ENCODE measurements around the gene ANG.
A peak's percentile ranks its signal among the peaks of the same experiment; 100 is the strongest.
"Not testable (repeated sequence)": the region's sequence is repeated elsewhere in the genome, so short reads cannot be mapped to it uniquely, and the experiment has no call there.

The ANG gene

DNA sequence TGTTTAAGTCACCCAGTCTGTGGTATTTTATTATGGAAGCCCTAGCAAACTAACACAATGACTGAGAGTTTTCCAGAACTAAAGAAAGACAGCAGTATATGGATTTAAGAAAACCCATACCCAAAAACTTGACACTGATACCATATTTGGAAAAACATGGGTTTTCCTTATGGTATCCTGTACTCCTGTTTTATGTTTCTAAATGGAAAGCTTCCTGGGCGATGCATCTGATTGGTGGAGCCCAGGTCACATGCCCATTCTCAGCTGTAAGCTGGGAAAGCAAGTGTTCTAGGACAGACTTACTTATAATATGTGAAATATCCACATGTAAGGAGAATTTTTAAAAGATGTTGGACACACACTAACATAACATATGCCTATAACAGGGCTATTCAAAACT, 8.7 kb upstream of the ANG start:
- no peak for DNase-seq

DNA sequence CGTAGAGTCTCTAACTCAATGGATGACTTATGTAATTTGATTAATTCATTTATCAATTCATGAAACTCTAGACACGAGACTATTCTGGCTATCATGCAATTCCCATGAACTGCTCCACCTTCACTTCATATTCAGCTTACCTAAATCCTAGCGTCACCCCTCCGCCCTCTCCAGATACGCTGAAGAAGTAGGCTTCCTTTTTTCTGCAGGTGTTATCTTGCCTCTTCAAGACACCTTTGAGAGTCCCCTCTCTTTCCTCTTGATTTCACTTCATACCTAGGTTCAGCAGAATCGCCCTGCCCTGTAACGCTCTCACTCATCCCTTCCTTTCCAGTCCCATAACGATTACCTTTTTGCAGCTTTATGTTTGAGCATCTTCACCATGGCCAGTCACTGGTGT, 8.2 kb upstream of the ANG start:
- DNase-seq = no peak

DNA sequence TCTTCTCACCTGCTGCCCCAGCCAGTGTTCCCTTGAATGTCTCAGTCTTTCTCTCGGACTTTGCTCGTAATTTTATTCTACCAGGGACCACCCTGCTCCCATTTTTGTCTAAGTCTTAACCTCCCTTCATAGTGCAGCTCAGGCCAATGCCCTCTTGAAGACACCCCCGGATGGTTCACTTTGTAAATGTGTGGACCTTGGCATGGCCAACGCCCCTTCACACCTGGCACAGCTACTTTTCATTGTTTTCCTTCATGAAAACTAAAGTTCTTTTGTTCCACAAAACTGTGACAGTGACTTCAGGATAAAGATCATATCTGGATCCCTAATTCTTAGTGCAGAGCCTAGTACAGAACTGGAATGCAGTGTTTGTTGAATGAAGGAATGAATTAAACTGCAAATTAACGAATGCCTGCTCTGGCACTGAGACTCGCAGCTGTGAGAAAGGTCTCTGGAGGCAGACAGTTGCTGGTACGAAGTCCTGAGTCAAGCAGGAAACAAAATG, 7.7 kb upstream of the ANG start:
- DNase-seq = no peak

DNA sequence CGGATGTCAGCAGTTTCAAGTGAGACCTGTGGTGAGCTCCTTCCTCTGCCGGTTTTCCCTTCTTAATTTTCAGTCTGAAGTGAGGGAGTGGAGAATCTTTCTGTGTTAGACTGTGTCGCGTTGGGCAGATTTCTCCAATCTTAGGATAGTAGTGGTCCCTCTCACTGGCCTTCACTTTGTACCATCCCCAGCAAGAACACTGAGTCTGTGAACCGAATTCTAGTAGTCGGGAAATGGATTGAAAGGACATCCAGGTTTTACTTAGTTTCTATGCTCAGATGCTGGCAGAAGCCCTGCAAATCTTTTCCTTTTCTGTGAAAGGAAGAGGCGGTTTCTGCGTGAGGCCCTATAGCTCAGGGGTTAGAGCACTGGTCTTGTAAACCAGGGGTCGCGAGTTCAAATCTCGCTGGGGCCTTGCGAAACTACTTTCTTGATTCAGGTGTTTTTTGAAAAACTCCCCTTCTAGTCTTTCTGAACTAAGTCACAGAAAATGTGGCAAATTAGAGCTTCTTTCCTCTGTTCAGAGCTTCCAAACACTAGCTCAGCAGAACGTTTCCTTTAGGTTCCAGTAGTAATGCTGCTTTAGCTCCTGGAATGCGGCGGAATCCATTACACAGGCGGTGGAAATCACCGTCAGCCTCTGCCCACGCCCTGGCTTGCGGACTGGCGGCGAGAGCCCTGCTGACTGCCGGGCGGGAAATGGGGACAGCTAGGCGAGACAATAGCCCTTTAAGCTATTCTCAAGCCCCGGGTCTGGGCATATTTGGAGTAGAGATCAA, 7.0 kb upstream of the ANG start:
- no peak for DNase-seq

DNA sequence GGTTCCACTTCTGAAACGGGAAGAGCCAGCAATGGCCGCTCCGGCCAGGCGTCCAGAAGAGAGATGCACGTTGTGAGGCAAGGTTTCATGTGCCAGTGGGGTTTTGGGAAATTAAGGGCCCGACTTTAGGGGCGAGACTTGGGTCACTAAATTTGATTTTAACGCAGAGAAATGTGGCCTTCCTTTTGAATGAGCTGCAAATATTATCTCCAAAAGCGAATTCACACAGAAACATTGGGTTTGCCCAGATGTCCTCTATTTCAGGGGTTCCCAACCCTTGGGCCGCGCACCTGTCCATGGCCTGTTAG, 6.5 kb upstream of the ANG start:
- DNase-seq = no peak

DNA sequence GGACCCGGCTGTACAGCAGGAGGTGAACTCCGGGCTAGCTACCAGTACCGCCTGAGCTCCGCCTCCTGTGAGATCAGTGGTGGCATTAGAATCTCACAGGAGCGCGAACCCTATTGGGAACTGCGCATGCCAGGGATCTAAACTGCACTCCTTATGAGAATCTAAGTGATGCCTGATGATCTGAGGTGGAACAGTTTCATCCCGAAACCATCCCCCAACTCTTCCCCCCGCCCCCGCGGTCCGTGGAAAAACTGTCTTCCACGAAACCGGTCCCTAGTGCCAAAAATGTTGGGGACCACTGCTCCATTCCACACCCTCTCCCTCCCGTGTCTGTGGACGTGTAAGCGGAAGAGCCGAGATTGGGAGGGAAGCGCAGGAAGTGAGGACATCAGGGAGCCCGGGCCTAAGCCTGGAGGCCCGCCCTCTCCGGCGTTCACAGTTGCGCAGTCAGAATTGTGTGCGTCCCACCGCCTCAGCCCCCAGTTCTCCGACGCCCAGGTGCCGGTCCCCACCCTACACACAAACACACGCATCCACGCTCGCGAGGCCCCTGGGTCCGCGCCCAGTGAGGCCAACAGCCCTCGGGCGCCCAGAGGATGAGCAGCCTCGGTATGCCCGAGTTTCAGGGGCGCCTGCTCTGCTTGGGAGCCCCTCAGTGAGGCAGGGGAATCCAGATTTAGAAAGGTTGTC, 6.0 kb upstream of the ANG start:
- peak; percentile 51 for DNase-seq

DNA sequence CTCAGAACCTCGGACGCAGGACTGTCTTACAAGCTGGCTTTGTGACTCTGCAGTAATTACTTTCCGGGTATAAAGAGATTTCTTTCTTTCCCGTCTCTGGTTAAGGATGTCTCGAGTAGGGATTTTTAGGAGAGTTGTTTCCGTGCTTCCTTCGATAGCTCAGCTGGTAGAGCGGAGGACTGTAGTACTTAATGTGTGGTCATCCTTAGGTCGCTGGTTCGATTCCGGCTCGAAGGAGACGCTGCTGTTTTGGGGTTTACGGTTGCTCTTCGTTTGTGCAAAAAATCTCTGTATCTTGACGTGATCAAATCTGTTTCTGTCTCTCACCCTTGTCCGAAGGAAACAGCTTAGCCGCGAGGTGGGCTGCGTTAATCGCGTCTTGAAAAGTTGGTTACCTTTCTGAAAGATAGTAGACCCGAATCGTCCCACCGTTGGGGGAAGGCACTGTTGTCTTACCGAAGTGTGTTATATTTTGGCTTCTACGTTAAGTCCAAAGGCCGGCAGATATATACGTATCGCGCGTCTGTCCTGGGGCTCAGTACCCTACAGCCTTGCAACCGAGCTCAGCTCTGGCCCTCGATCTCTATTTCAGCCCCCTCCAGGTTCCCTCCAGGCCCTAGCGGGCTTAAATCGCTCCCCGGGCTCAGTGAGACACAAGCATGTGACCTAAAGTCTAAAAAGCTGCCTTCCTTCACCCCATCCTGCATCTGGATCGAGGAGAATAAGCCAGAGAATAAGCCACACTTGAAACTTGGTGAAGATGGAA, 5.3 kb upstream of the ANG start:
- DNase-seq = peak; percentile 35

DNA sequence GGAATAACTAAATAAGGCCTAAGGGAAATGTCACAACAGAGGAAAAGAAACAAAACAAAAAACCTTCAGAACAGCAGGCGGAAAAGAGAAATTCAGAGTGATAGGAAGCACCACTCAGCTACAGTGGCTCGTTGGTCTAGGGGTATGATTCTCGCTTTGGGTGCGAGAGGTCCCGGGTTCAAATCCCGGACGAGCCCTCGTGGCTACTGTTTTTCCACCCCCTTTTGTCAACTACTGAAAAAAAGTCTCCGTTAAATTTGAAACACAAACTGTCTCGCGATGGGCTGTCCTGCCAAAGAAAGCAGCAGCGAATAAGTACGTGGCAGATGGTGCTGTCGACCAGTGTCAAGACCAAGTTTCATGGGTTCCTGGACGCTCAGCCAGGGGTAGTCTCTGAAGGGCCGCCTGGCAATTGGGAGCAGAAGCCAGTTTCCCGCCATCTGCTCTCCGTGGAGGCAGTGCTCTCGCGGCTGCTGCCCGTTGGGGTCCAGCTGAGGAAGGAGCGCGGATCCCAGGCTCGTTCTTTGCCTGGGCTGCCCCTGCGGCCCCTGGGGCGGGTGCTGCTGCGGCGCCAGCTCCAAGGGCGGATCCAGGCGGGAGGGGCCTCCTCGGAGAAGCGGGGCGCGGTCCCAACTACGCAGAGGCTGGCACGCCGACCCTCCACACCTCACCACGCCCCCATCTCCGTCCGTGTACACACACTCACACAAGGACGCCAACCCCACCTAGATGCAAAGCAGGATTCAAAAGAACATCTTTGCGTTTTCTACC, 4.5 kb upstream of the ANG start, which contains the start of gene RNASE4:
Gene RNASE4 (plus strand): TSS at position 670 of the 771 bp plus-strand sequence. CDS start 14,812 bp downstream, outside the sequence.
- no peak for DNase-seq

DNA sequence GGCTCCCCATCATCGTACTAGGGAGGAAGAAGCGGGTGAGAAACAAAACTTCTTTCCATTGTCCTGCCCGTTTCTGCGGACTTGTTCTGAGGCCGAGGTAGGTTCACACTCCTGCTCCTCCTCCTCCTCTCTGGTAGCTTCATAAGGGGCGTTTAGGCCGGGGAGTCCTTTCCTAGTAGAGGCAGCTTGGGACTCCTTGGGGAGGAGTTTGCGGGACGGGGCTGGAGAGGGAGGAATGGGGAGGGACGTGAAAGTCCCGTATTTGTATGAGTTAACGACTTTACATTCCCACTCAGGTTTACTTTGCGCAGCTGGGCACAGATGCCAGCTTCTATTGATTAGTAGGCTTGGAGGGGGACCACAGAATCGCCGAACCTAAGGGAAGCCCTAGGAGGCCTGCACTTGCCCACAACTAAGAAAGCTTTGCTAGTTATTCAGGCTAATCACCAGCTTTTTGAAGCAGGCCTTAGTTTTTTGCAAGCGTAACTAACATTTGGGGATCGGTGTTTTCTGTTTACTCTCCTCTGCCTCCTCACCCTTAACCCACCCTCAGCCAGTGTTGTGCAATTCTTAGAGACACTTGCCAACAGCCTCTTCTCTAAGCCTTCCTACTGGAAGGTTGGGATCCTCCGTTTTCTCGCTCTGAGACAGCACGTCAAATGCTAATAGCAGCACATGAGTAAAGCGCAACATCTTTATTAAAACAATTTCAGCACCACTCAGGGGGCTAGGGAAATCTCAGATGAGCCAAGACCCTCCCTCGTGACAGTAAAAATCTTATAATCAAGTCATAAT, 3.7 kb upstream of the ANG start:
- no peak for DNase-seq

DNA sequence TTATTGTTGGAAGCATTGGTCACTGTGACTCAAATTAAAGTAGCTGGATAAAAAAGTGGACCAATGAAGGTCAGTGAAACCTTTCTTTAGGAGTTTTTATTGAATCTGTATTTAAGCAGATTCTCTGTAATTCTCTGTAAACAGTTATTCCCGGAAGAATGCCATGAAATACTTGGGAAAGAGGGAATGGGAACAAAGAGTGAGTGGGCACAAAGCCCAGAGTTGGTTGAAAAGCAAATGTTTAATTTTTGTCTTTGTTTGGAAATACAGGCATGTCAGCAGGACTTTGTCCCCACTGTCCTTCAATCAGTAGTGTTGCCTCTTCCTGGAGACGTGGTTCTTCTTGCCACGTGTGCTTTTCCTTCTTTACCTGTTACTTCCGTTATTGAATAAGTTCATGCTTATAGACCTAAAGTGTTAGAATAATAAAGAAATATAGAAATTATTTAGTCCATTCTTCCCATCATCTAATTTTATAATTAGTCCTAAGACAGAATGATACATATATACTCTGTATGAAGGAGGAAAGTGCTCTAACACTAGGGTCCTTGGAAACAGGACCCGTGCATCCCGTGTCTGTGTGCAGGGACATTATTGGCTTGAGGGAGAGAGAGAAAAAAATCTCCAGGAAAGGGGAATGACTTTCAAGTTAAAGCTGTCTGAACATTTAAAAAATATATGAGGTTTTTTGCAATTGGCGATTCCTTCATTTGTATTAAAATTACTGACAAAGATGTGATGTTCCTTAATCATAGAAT, 2.0 kb upstream of the ANG start:
- DNase-seq = no peak

DNA sequence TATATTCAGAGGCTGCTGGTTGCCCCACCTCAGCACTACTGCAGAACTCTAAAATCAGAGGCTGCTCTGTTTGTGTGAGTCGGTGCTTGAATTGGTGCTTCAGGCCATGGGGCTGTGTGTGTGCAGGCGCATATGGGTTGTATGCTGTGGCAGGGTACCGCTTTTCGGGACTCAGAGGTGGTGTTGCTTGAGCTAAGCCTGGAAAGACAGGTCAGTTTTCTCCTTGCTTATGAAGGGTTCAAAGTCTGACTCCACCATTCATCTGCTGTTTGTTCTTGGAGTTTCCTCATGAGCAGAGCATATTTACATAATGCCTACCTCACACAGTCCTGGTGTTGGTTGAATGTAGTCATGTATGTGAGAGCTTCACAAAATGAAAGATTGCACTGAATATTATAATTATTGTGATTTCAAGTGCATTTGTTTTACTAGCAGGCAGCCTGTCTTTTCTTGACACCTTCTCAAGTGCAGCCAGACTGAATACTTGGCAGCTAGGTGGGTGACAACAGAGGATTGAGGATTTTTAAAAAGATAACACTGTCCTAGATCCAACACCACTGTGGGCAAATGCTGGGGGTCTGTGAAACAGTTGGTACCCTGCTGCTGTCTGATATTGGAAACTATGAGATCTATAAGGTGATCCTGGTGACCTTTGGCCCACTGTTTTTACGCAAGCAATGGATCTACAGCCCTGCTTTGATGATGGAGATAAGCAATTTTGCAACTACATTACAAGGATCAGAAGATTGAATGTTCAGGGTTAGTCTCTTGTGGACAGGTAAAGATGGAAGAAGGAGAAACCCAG, 1.0 kb upstream of the ANG start:
- no peak for DNase-seq

DNA sequence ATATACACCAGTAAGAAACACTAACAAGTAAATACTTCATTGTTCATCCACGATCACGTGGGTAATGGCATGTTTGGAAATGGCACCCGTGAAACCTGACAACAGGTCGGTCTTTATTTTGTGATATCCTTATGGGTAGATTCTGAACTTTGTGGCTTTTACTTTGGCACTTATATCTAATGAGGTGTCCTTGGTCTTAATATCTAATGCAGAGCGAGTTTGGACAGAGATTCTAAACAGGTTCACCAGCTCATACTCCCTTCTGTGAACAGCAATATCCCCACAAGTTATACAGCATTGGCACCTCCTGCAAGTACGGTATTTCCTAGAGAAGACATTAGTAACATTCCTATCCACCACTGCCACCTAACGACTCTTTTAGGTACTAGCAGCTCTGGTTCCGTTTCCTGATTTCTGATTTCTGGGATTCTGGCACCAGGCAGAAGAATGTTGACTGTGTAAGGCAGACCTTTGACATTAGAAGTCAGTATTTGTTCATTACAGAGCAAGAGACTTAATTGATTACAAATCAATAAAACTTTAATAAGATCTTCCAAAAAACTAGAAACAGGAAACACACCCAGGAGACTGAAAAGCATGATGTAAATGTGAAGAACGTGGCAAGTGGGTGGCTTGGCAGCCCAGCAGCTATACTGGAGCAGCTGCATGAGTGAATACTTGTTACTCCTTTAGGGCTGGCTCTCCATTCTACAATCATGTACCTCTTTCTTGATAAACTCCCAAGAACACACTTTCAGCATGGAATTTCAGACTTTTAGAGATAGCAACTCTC, 2.5 kb downstream of the ANG start:
- peak; percentile 38 for DNase-seq

DNA sequence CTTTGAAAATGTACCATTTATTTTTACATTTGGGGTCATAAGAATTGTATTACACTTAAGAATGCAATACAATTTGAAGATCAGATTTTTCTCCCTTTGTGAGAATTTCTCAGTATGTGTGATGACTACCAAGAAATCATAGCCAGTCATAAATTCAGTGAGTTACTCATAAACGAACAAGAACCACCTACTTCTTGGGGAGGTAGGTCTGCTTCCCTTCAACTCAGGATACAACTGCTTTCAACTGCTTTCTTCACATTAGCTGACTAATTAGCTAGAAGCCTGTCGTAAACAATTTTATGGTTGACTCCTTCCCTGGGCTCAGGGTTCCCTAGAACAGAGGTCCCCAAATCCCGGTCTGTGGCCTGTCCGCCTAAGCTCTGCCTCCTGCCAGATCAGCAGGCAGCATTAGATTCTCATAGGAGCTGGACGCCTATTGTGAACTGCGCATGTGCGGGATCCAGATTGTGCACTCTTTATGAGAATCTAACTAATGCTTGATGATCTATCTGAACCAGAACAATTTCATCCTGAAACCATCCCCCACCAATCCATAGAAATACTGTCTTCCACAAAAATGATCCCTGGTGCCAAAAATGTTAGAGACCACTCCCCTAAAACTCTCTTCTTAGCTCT, 3.7 kb downstream of the ANG start:
- DNase-seq = no peak

DNA sequence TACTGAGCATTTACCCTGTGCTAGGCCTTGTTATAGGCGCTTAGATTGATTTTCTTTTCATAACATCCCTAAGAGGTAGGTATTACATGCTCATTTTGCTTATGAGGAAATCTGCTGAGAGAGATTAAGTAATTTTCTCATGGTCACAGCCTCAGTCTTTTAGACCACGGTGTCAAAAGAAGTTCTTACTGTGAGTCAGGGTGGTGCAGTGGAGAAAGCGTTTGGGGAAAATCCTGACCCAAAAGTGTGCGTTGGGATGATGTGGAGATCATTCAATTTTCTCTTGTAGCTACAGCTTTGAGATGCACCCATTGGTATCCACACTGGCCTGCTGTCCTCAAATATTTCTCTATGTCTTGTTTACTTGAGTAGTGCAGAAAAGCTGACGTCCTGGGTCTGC, 8.2 kb downstream of the ANG start:
- DNase-seq = no peak

DNA sequence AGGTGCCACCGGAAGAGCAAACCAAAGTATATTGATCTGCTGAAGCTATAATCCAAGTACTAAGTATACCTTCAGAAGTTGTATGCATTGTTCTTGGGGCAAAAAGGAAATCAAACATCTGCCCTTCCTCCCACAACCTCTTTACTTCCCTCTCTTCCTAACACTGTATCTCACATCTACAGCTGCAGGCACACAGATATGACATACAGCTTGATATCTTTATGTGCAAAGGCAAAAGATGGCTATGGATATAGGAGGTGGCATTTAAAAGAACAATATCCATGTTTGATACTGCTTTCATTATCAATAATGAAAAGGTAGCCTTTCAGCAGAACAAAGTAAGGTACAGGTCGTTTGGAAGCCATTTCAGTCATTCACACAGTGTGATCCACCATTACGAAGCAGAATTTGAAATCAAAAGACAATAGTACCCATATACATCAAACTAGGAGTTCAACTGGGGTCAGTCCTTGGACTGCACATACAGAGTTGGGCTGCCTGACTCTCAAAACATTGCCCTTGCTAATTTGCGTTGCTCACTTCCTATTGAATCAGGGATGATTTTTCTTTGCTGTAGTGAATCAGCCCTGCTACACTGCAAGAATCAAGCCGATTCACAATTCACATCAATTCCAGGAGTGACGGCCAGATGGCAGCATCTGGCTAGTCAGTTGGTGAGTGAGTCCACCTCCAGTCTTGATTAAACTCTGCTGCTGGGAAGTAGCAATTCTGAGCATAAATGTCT, 8.9 kb downstream of the ANG start:
- peak; percentile 19 for DNase-seq

DNA sequence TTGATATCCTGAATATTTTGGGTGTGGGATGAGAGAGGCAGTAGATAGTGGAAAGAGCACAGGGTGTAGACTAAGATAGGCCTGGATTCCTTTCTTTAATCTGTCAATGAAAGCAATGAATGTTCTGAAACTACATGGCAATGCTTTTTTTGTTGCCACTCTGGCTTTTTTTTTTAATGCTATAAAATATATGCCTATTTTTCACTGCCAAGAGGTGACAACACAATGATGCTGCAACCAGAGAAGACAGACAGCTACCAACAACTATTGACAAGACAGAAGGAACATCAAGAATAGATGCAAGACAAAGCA, 9.4 kb downstream of the ANG start:
- no peak for DNase-seq

DNA sequence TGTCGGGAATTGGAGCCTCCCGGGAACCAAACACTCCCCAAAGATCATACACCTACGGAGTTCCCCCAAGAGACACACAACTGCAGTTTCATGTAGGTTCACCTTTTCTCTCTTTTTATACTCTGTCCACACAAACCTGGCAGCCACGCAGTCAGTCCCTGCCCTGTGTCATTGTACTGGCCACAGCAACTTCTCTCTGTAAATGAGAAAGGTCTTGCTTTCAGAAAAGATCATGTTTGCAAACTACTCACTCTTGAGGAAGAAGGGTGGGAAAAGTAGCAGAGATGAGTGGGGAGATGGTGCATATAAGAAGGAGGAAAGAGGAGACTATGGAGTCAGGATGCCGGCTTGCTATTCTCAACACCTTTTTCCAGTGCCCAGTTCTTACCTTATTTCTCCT, 10.4 kb downstream of the ANG start:
- DNase-seq = no peak

DNA sequence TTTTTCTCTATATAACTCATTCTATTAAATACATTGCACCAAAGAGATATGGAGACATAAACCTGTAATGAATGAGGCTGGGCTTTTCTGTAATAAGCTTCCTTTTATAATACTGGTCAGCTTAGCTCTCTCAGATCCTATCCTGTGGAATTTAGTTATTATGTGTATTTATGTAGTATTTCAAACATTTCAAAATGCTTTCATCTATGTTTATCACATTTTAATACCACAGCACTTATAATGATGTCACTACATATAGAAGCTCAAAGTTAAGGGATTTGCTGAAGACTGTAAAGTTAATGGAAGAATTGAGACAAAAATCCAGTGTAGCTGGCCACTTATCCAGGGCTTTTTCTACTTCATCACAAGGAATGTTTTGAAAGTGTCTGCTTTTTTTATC, 11.4 kb downstream of the ANG start:
- DNase-seq = no peak

DNA sequence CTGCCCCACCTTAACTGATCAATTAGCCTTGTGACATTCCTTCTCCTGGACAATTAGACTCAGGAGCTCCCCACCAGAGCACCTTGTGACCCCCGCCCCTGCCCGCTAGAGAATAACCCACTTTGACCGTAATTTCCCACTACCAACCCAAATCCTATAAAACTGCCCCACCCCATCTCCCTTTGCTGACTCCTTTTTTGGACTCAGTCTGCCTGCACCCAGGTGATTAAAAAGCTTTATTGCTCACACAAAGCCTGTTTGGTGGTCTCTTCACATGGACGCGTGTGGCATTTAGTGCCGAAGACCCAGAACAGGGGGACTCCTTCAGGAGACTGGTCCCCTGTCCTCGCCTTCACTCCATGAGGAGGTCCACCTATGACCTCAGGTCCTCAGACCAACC, 12.4 kb downstream of the ANG start:
- not testable (repeated sequence) for DNase-seq
